CD4-positive, alpha-beta memory T cell (primary cell): Measurements from ENCODE around the gene ITGA3. TPM values are rescaled to one million over a fixed set of nuclear protein-coding genes. Genes with fewer than 3 reads are reported as not detected.

Experiments
- CTCF ChIA-PET: fragments of 350-600 bp; sonication (Branson Sonifier 250); formaldehyde crosslinking; loops from one replicate; lab custom pipeline; 2021; ENCODE audit warnings: inconsistent platforms; ENCODE audit not compliant: partially characterized antibody; lab: Charles Lee
- POLR2A ChIA-PET: fragments of 350-600 bp; sonication (Branson Sonifier 250); formaldehyde crosslinking; loops from one replicate; lab custom pipeline; 2021; ENCODE audit not compliant: partially characterized antibody; lab: Charles Lee
- DNase-seq, 5 donors: peaks; one replicate each; pipeline versions ENCODE4 v3.0.0 to v3.0.0-alpha.2; 2020 to 2022; ENCODE audit warnings: mixed read lengths in 1 of 5
- H3K27ac ChIP-seq: one replicate; pipeline ENCODE4 v1.7.0; 2013; ENCODE audit warnings: low read depth, low read length
- H3K27me3 ChIP-seq: 2 replicates; pipeline ENCODE4 v1.7.0; 2013; ENCODE audit warnings: mild to moderate bottlenecking, low read length, moderate library complexity; ENCODE audit not compliant: insufficient read depth
- H3K36me3 ChIP-seq: 2 replicates; pipeline ENCODE4 v1.7.0; 2013; ENCODE audit warnings: mild to moderate bottlenecking, low read length, moderate library complexity; ENCODE audit not compliant: insufficient read depth
- H3K4me1 ChIP-seq: 2 replicates; pipeline ENCODE4 v1.7.0; 2013; ENCODE audit warnings: mild to moderate bottlenecking, low read length, moderate library complexity; ENCODE audit not compliant: insufficient read depth
- H3K4me3 ChIP-seq, 2 donors: one replicate each; pipeline ENCODE4 v1.7.0; 2013; ENCODE audit warnings: low read length in 2 of 2, mild to moderate bottlenecking in 1 of 2
- H3K9me3 ChIP-seq, 2 donors: one replicate each; pipeline ENCODE4 v1.7.0; 2013; ENCODE audit warnings: low read length in 2 of 2, control low read depth in 1 of 2; ENCODE audit not compliant: control insufficient read depth in 1 of 2
- H3K27ac Mint-ChIP-seq, 7 donors: one replicate each; pipeline ENCODE4 v1.8.0; 2020 to 2021; ENCODE audit warnings: mixed read lengths in 7 of 7, mild to moderate bottlenecking in 6 of 7, inconsistent platforms in 3 of 7, moderate library complexity in 3 of 7
- H3K27me3 Mint-ChIP-seq, 2 donors: one replicate each; pipeline ENCODE4 v1.8.0; 2020 to 2021; ENCODE audit warnings: mixed read lengths in 2 of 2
- H3K36me3 Mint-ChIP-seq, 2 donors: one replicate each; pipeline ENCODE4 v1.8.0; 2020 to 2021; ENCODE audit warnings: mixed read lengths in 2 of 2, inconsistent platforms in 1 of 2, mild to moderate bottlenecking in 1 of 2
- H3K4me1 Mint-ChIP-seq, 4 donors: one replicate each; pipeline ENCODE4 v1.8.0; 2020 to 2021; ENCODE audit warnings: mixed read lengths in 4 of 4, mild to moderate bottlenecking in 1 of 4
- H3K4me3 Mint-ChIP-seq, 8 donors: one replicate each; pipeline ENCODE4 v1.8.0; 2020 to 2021; ENCODE audit warnings: mixed read lengths in 8 of 8, mild to moderate bottlenecking in 7 of 8, moderate library complexity in 6 of 8, inconsistent platforms in 3 of 8
- H3K9me3 Mint-ChIP-seq, 8 donors: one replicate each; pipeline ENCODE4 v1.8.0; 2020 to 2021; ENCODE audit warnings: mixed read lengths in 8 of 8, mild to moderate bottlenecking in 5 of 8, inconsistent platforms in 3 of 8, moderate library complexity in 1 of 8
- intact Hi-C: fragments of 100-400 bp; cut with micrococcal nuclease; formaldehyde crosslinking; loops from one replicate; pipeline ENCODE4 v1.15.1; 2023
- polyA plus RNA-seq, 2 donors: library from polyadenylated mRNA; unstranded; fragments of 300-500 nt; fragmentation: Illumina TruSeq; gene quantifications; one replicate each; pipeline ENCODE4 v1.2.3, GENCODE V29; 2021
- total RNA-seq, 2 experiments: library from RNA; stranded (reverse); gene quantifications; one replicate each; pipeline ENCODE4 v1.2.3, GENCODE V29; 2021

Gene ITGA3
- total and polyA plus RNA-seq, 4 experiments from 2014 or later, result 1.6 to 16.3 (median 9.4) TPM

GRCh38 chr17:50134206-50135110 is 78.5 kb downstream of the ITGA3 start:
- peak in 1 of 5 donors; percentile 33 for DNase-seq
- Mint-ChIP-seq H3K27ac (no peak overlapping the region), H3K27me3 (peaks cover 3 to 5% of the 10 kb centered on the region in 2 donors), H3K9me3 (no peaks in the 10 kb centered on the region), H3K4me1 (peaks cover 6 to 54% (median 33%) of the 10 kb centered on the region in 4 donors), H3K4me3 (no peak overlapping the region), H3K36me3 (peaks cover 43 to 65% of the 10 kb centered on the region in 2 donors)
- Histone ChIP-seq H3K4me3 (no peak overlapping the region), H3K9me3 (no peaks in the 10 kb centered on the region), H3K4me1 (peaks cover 26% of the 10 kb centered on the region), H3K36me3 (peaks cover 49% of the 10 kb centered on the region), H3K27ac (no peak overlapping the region), H3K27me3 (no peaks in the 10 kb centered on the region)
- POLR2A ChIA-PET, result interaction anchor here (1.1 to 2.5 kb wide), 3 partner anchors 9 to 18 kb away, joined by 3 to 10 read pairs (median 4); partner anchors contain the start of gene PPP1R9B
- intact Hi-C loops, result no loop called here
- CTCF ChIA-PET, result interaction anchor here (1.1 kb wide), 1 partner anchor 18 kb away, joined by 5 read pairs; no protein-coding TSS in a partner anchor

- Mint-ChIP-seq H3K9me3 (no peaks in the 10 kb centered on the region), H3K4me1 (peaks cover 16 to 58% (median 41%) of the 10 kb centered on the region in 4 donors), H3K36me3 (peaks cover 53 to 74% of the 10 kb centered on the region in 2 donors), H3K4me3 (no peak overlapping the region), H3K27ac (no peak overlapping the region), H3K27me3 (peaks cover 2 to 4% of the 10 kb centered on the region in 2 donors)
- POLR2A ChIA-PET, result interaction anchor here (1.1 to 2.5 kb wide), 4 partner anchors 10 to 22 kb away, joined by 3 to 10 read pairs (median 4); partner anchors contain the start of gene PPP1R9B
- intact Hi-C loops, result no loop called here
- no peaks in the 10 kb centered on the region for H3K9me3 ChIP-seq
- no peaks in the 10 kb centered on the region for H3K27me3 ChIP-seq
- H3K27ac ChIP-seq, result no peak overlapping the region
- H3K4me3 ChIP-seq, result no peak overlapping the region
- peaks cover 57% of the 10 kb centered on the region for H3K36me3 ChIP-seq
- CTCF ChIA-PET, result interaction anchor here (1.1 to 2.9 kb wide), 4 partner anchors 12 to 42 kb away, joined by 3 to 17 read pairs (median 4); no protein-coding TSS in a partner anchor
- peaks cover 33% of the 10 kb centered on the region for H3K4me1 ChIP-seq
- peak in 1 of 5 donors; percentile 35 for DNase-seq
These were observed 79.6 kb downstream of the ITGA3 start for GRCh38 chr17:50135316-50136095.

- Histone ChIP-seq H3K9me3 (no peaks in the 10 kb centered on the region), H3K27ac (no peak overlapping the region), H3K4me1 (peaks cover 33% of the 10 kb centered on the region), H3K36me3 (peaks cover 64% of the 10 kb centered on the region), H3K27me3 (no peaks in the 10 kb centered on the region), H3K4me3 (no peak overlapping the region)
- H3K36me3 Mint-ChIP-seq, result peaks cover 59 to 75% of the 10 kb centered on the region in 2 donors
- H3K4me1 Mint-ChIP-seq, result peaks cover 18 to 58% (median 41%) of the 10 kb centered on the region in 4 donors
- ChIA-PET POLR2A (interaction anchor here (0.7 to 2.5 kb wide), 6 partner anchors 10 to 26 kb away, joined by 3 to 10 read pairs (median 4); partner anchors contain the start of gene PPP1R9B), CTCF (interaction anchor here (0.8 to 2.9 kb wide), 5 partner anchors 12 to 42 kb away, joined by 3 to 17 read pairs (median 4); no protein-coding TSS in a partner anchor)
- H3K27me3 Mint-ChIP-seq, result peaks cover 0 to 2% of the 10 kb centered on the region in 2 donors
- H3K27ac Mint-ChIP-seq, result no peak overlapping the region
- no peak for DNase-seq
- peaks cover 0 to 2% (median 0%) of the 10 kb centered on the region in 8 donors for H3K9me3 Mint-ChIP-seq
- no peak overlapping the region for H3K4me3 Mint-ChIP-seq
- intact Hi-C loops, result no loop called here
These were observed 80.3 kb downstream of the ITGA3 start for GRCh38 chr17:50136096-50136687.

- H3K4me1 ChIP-seq, result peaks cover 41% of the 10 kb centered on the region
- Mint-ChIP-seq H3K9me3 (peaks cover 0 to 2% (median 0%) of the 10 kb centered on the region in 8 donors), H3K4me1 (peaks cover 24 to 58% (median 44%) of the 10 kb centered on the region in 4 donors), H3K4me3 (no peak overlapping the region), H3K36me3 (peaks cover 67 to 80% of the 10 kb centered on the region in 2 donors), H3K27me3 (no peaks in the 10 kb centered on the region), H3K27ac (peak overlapping the region in 5 of 7 donors; percentile 42 to 80 (median 70))
- intact Hi-C loops, result no loop called here
- no peak for DNase-seq
- H3K27ac ChIP-seq, result no peak overlapping the region
- H3K9me3 ChIP-seq, result no peaks in the 10 kb centered on the region
- CTCF ChIA-PET, result interaction anchor here (0.8 to 2.9 kb wide), 5 partner anchors 11 to 43 kb away, joined by 3 to 17 read pairs (median 3); no protein-coding TSS in a partner anchor
- H3K36me3 ChIP-seq, result peaks cover 68% of the 10 kb centered on the region
- no peak overlapping the region for H3K4me3 ChIP-seq
- H3K27me3 ChIP-seq, result no peaks in the 10 kb centered on the region
- POLR2A ChIA-PET, result interaction anchor here (0.6 to 2.5 kb wide), 6 partner anchors 11 to 33 kb away, joined by 3 to 10 read pairs (median 4); partner anchors contain the start of gene PPP1R9B
These were observed 81.1 kb downstream of the ITGA3 start for GRCh38 chr17:50137042-50137441.

GRCh38 chr17:50139185-50139783 is 83.4 kb downstream of the ITGA3 start:
- Mint-ChIP-seq H3K4me1 (peaks cover 43 to 74% (median 57%) of the 10 kb centered on the region in 4 donors), H3K9me3 (peaks cover 0 to 2% (median 0%) of the 10 kb centered on the region in 8 donors), H3K4me3 (no peak overlapping the region), H3K27me3 (no peaks in the 10 kb centered on the region), H3K36me3 (peaks cover 73 to 90% of the 10 kb centered on the region in 2 donors), H3K27ac (peak overlapping the region in 3 of 7 donors; percentile 87 to 92 (median 91))
- no peaks in the 10 kb centered on the region for H3K27me3 ChIP-seq
- peaks cover 75% of the 10 kb centered on the region for H3K36me3 ChIP-seq
- ChIA-PET CTCF (interaction anchor here (0.6 to 5.6 kb wide), 24 partner anchors 8 to 362 kb away, joined by 3 to 118 read pairs (median 4); partner anchors contain the start of genes PPP1R9B, SAMD14 and SGCA), POLR2A (interaction anchor here (0.9 to 4.7 kb wide), 6 partner anchors 9 to 26 kb away, joined by 3 to 75 read pairs (median 8); partner anchors contain the start of genes PPP1R9B and SAMD14)
- no peak overlapping the region for H3K27ac ChIP-seq
- intact Hi-C loops, result no loop called here
- H3K4me3 ChIP-seq, result no peak overlapping the region
- no peak for DNase-seq
- H3K4me1 ChIP-seq, result peaks cover 63% of the 10 kb centered on the region
- no peaks in the 10 kb centered on the region for H3K9me3 ChIP-seq
